HUDEP-2 (cell line): ENCODE results near the gene LEMD3.

Experiments used
- DNase-seq, 76 experiments: peaks; one replicate each; lab custom pipeline; 2025; ENCODE audit not compliant: unreplicated experiment in 76 of 76; lab: John Stamatoyannopoulos, UW

Gene LEMD3

GRCh38 chr12:65168681-65169319 lies 583 bp upstream of the LEMD3 start:
- no peak for DNase-seq

- DNase-seq, result peak in 75 of 76 experiments; percentile 6 to 83 (median 60)
Measured at GRCh38 chr12:65170209-65170881, 962 bp downstream of the LEMD3 start.

GRCh38 chr12:65171073-65171472 lies 1.7 kb downstream of the LEMD3 start:
- DNase-seq, result no peak

- DNase-seq, result peak in 2 of 76 experiments; percentile 8 to 18
Measured at GRCh38 chr12:65171870-65172269, 2.5 kb downstream of the LEMD3 start.

- DNase-seq, result no peak
Measured at GRCh38 chr12:65175385-65175784, 6.0 kb downstream of the LEMD3 start.

- DNase-seq, result peak in 37 of 76 experiments; percentile 1 to 87 (median 62)
Measured at GRCh38 chr12:65182012-65182739, 12.8 kb downstream of the LEMD3 start.

- no peak for DNase-seq
Measured at GRCh38 chr12:65184176-65184857, 14.9 kb downstream of the LEMD3 start.

- DNase-seq, result no peak
Measured at GRCh38 chr12:65184858-65185229, 15.5 kb downstream of the LEMD3 start.

- no peak for DNase-seq
Measured at GRCh38 chr12:65187665-65188064, 18.3 kb downstream of the LEMD3 start.

GRCh38 chr12:65188179-65188701 lies 18.9 kb downstream of the LEMD3 start:
- no peak for DNase-seq

- no peak for DNase-seq
Measured at GRCh38 chr12:65189028-65189718, 19.8 kb downstream of the LEMD3 start.

- DNase-seq, result peak in 1 of 76 experiments; percentile 7
Measured at GRCh38 chr12:65192963-65193516, 23.7 kb downstream of the LEMD3 start.

GRCh38 chr12:65194949-65195348 lies 25.6 kb downstream of the LEMD3 start:
- DNase-seq, result no peak

GRCh38 chr12:65195387-65196055 lies 26.1 kb downstream of the LEMD3 start:
- no peak for DNase-seq

GRCh38 chr12:65196762-65197567 lies 27.6 kb downstream of the LEMD3 start:
- DNase-seq, result no peak

GRCh38 chr12:65199604-65200003 lies 30.2 kb downstream of the LEMD3 start:
- DNase-seq, result no peak

- DNase-seq, result no peak
Measured at GRCh38 chr12:65200007-65200665, 30.8 kb downstream of the LEMD3 start.

- no peak for DNase-seq
Measured at GRCh38 chr12:65203376-65203775, 34.0 kb downstream of the LEMD3 start.
